GM13977 (cell line): ENCODE measurements around the gene HID1.

Experiments
- DNase-seq: peaks from one replicate; pipeline ENCODE4 v3.0.0; 2012; ENCODE audit warnings: low spot score
- CTCF ChIP-seq: IDR thresholded peaks from 2 replicates; pipeline ENCODE4 v1.5.1; 2012; ENCODE audit warnings: mild to moderate bottlenecking, control low read depth; ENCODE audit not compliant: insufficient read depth; ENCODE audit errors: extremely low read depth, missing control alignments
- in situ Hi-C: fragments of 300-500 bp; cut with MboI; formaldehyde crosslinking; loops from one replicate; pipeline ENCODE4 v1.12.0; 2022; ENCODE audit warnings: low sequenced_read_pairs, low pct_unique_long_range_greater_than_20kb, mixed read lengths, inconsistent platforms; ENCODE audit not compliant: unreplicated experiment

The HID1 gene

GRCh38 chr17:74904687-74905409, 67.7 kb downstream of the HID1 start:
- TF ChIP-seq CTCF = no peak
- in situ Hi-C loops = no loop called here
- DNase-seq = no peak

- in situ Hi-C loops = no loop called here
- no peak for TF ChIP-seq CTCF
- DNase-seq = no peak
These were observed 68.9 kb downstream of the HID1 start for GRCh38 chr17:74903671-74904070.

- DNase-seq = no peak
- no peak for TF ChIP-seq CTCF
- in situ Hi-C loops = no loop called here
These were observed 69.5 kb downstream of the HID1 start for GRCh38 chr17:74903034-74903433.

GRCh38 chr17:74901353-74902135, 71.0 kb downstream of the HID1 start:
- no peak for DNase-seq
- TF ChIP-seq CTCF = no peak
- in situ Hi-C loops = no loop called here
